Measurements from ENCODE around the gene F8.

- TF ChIP-seq, protein P1, sequence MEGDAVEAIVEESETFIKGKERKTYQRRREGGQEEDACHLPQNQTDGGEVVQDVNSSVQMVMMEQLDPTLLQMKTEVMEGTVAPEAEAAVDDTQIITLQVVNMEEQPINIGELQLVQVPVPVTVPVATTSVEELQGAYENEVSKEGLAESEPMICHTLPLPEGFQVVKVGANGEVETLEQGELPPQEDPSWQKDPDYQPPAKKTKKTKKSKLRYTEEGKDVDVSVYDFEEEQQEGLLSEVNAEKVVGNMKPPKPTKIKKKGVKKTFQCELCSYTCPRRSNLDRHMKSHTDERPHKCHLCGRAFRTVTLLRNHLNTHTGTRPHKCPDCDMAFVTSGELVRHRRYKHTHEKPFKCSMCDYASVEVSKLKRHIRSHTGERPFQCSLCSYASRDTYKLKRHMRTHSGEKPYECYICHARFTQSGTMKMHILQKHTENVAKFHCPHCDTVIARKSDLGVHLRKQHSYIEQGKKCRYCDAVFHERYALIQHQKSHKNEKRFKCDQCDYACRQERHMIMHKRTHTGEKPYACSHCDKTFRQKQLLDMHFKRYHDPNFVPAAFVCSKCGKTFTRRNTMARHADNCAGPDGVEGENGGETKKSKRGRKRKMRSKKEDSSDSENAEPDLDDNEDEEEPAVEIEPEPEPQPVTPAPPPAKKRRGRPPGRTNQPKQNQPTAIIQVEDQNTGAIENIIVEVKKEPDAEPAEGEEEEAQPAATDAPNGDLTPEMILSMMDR (IDR thresholded peaks at IDR 0.05 in 2 of 3, conservative IDR thresholded peaks at IDR 0.05 in 1 of 3; ENCODE audit: borderline replicate concordance in 1 of 3, insufficient read depth in 1 of 3, low read depth in 2 of 3, low read length in 2 of 3): no peak
- no peak for TF ChIP-seq JUND (IDR thresholded peaks at IDR 0.05)
- no peak for TF ChIP-seq CBX3 (IDR thresholded peaks at IDR 0.05; ENCODE audit: low read depth)
These were observed 54.2 kb downstream of the F8 start for GRCh38 chrX:154968353-154968752.
